HG03439 (cell line): Measurements from ENCODE around the gene APMAP.
"Not testable (repeated sequence)": the region's sequence is repeated elsewhere in the genome, so short reads cannot be mapped to it uniquely, and the experiment has no call there.

Source experiments
- ATAC-seq: cut with Tn5 transposase; IDR thresholded peaks from one replicate; pipeline ENCODE4 v1.9.1; 2021; ENCODE audit warnings: mild to moderate bottlenecking, moderate library complexity; ENCODE audit not compliant: unreplicated experiment

The APMAP gene

DNA sequence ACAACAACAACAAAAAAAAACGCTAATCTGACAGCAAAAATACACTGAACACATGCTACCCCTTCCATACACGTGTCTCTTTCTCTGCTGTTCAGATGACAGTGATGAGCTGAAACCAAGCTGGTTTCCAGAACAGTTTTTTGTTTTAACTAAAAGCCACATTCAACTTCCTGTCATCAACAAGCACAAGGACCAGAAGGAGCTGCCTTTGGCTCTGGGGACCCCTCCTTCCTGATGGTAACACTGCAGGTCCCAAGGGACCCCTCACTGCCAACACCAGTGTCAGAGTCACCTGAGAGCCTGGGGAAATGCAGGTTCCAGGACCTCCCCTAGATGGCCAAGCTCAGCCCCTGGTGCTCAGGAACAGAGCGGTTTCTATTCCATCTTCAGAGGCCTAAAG, 37.5 kb downstream of the APMAP start:
- peak; percentile 57 for ATAC-seq

DNA sequence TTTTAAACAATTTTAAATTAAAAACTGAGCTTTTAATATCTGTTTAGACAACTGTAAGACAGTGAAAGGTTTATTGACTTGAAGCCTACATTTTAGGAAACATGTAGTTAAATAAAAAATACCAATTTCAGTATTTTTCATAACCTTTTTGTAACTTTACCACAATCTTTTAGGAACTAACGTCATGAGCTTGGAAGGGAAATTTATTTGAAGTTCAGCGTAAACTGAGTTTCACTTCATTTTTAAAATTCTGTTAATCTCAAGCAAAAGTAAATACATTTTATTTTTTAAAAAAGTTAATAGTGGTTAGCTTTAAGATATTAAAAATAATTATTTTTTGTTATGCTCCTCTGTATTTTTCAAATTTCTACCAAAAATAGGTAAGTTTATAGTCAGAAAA, 38.0 kb downstream of the APMAP start:
- no peak for ATAC-seq

DNA sequence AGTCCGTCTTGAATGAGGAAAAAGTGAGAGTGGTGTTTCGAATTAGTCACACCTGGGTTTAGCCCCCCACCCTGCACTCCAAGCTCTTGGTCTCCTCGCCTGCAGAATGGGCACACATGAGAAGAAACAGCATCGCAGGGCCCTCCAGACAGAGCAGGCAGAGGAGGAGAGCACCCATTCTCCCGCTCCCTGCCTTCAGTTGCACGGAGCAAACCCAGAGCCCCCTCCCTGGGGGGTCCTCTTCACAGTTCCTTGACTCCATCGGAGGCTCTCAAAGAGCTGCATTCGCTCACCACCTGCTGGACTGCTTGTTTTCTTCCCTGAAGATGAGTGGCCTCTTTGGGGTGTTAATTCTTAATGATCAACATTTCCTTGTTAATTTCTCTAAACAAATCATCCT, 38.4 kb downstream of the APMAP start:
- no peak for ATAC-seq

DNA sequence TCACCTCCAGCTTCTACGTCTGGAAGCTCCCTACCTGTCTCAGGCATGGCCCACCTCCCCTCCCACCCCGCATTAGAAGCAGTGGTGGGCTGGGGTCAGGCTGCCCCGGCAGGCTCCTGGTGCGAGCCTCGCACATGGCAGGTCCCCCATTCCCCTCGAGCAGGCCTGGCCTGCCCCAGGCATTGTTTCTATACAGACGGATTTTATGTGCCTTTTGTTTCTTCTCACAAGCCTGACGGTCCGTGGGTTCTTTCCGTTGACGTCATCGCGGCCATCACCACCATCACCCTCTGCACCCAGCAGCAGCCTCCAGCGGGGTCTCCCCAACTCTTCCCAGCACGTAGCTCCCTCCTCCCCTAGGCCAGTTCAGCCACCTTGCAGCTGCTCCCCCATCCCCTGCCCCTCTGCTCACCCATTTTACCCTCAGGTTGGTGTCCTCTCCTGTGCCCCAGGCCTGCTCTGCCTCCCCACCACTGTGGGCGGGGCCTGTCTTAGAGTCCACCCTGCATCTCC, 38.9 kb downstream of the APMAP start:
- no peak for ATAC-seq

DNA sequence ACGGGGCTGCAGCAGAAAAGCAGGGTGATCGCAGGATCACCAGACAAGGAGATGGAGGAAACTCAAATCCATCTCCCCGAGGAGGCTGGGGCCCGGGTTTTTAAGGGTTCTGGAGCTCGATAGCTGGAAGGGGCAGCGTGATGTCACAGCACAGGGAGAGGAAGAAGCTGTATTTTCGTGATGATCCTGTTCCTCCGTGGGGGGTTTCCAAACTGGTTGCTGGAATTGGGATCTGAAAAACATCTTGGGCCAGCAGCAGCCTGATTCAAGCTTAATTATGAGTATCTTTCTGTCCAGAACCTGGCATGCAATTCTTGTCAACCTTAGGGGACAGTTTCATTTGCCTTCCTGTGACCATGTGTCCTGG, 39.4 kb downstream of the APMAP start:
- no peak for ATAC-seq

DNA sequence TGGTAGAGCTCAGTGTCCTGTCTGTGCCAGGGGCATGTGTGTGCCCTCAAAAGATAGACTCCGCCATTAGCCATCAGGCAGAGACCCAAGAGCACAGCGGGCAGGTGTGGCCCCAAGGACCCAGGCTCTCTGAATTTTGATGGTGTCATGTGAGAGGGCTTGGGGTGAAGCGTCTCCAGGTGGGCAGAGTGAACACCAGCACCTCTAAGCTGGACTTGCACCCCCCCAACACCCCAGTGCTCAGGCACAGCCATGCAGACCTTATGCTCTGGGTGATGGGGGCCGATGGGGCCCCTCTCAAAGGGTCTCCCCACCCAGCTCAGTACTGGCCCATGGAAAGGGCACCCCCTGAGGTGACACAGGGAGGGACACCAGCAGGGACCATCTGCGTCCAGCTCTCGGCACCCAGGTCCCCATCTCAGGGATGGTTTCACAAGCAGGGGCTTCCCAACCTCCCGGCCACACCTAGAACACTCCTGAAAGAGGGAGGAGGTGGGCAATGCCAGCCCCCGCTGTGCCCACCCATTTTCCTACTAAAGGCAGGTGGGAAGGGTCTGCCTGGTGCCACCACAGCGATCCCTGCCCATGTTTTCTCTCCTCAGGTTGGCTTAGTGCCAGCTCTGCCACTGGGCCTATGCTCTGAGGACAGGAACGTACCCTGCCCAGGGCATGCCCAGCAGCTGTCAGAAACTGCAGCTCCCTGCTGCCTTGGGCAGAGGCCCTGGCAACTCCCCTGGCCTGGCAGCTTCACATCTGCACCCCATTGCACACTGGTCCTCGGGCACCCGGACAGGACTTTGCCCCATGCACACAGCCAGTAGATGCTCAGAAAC, 40.0 kb downstream of the APMAP start:
- no peak for ATAC-seq

DNA sequence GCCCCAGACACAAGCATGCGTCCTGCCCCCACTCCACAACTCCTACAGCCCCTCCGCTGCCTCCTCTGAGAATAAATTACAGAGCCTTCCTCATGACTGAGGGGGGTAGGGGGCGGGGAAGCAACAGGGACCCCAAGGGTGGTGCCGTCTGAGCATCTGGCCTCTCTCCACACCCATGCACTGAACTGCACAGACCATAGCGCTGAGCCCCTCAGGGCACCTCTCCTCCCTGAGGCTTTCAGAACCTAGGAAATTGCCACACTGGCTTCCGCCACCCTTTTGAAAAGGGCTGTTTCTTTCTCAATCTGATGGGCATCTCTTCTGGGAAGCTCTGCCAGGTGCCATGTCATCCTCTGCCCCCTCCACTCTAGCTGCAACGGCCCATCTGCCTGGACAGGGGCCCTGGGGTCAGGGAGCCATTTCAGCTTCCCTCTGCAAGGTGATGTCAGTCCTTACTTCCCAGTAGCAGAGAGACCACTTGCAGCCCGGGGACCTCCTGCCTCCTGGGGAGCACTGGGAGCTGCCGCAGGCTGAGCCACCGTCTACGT, 40.9 kb downstream of the APMAP start:
- ATAC-seq: no peak

DNA sequence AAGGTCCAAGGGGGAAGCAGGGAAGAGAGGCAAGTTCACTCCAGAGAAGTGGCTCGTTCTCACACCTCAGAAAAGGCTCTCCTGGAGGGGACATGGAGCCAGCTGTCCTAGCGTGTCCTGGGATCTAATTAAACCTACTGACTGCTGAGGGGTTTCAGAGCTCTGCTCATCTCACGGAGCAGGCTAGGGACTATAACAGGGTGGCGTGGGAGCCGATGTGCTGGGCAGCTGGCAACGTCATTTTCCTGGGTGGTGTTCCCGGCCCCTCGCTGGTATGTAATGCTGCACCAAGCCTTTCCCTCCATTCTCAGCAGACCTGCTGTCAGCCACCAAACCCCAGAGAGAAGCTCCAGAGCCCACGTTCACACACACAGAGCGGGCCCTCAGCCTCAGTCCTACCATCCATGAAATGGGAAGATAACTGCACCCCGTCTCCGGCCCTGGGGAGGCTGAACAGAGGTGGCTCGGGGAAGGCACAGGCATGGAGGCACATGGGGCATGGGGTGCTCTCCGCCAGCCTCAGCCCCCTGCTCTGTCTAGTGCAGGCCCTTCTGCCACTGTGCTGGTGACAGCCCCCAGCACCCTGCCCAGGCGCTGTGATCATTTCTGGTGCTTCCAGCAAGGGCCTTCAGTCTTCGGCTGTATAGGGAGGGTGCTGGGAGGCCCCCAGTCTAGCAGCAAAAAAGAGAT, 41.6 kb downstream of the APMAP start:
- no peak for ATAC-seq

DNA sequence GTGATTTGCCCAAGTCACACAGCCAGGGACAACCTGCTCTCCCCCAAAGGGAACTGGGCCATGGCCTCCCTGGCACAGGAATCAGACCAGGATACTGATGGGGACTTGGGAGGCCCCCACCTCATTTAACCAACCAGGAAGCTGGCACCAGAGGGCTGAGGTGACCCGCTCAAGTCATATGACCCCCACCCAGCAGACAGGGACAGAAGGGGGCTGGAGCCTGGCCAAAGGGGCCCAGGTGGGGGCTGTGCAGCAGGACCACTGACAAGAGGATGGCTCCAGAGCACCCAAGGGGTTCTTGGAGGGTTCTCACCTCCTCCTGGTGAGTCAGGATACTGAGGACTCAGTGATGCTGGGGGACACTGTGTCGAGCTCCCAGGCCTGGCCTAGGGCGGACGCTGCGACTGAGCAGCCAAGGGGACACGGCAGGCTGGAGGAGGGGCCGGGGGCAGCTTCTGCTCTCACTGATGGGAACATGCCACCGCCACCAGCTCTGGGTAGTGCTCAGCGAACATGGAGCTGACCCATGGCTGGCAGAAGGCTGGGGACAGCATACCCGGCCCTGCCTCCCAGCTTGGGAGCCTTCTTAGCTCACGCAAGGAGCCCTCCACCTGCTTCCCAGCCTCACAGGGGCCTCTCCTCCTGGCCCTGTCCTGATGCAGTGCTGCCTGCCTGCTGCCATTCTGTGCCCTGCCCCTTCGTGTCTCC, 42.3 kb downstream of the APMAP start:
- ATAC-seq: no peak

DNA sequence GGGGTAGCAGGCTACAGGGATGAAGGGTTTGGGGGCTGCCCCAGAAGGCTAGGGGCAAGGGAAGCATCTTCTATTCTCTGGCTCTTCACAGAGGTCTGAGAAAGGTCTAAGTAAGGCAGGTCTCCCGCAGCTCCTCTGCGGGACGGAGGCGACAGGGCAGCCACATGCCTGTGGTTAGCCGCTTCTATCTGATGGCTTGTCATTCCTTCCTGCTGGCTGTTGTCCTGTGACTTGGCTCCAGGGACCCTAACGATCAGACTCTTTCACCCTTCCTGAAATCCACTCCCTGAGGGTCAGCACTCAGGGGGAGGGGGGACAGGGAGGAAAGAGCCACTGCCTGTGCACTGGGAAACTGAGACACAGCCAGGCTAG, 42.8 kb downstream of the APMAP start:
- ATAC-seq: no peak

DNA sequence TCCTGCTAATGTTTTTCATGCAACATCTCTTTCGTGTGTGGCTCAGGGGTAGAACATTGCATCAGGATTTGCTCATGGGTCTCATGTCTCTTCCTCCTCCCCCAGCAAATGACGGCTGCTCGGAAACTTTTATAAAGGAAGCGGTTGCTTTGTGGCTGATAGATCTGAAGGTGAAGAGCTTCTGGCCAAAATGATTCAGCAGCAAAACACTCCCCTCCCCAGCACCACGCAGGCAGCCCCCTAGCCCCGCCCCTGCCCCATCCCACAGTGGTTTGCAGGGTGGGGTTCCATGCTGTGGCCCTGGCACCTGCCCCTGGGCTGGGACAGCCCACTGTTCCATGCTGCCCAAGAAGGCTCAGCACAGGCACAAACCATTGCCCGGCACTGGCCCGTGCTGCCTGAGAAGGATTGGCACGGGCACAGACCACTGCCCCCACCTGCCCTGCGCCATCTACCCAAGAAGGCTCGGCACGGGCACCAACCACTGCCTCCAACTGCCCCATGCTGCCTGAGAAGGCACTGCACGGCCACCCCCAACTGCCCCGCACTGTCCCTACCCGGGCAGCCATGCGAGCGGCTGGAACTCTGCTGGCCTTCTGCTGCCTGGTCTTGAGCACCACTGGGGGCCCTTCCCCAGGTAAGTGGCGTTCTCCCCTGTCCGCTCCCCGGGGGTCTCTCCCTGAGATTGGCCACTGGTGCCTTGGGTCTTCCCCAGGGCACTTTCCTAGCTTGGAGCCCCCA, 43.4 kb downstream of the APMAP start, which contains the start of gene CST7:
Gene CST7 (plus strand): TSS at position 331 of the 741 bp plus-strand sequence. CDS start 237 bp downstream, at position 568.
- no peak for ATAC-seq

DNA sequence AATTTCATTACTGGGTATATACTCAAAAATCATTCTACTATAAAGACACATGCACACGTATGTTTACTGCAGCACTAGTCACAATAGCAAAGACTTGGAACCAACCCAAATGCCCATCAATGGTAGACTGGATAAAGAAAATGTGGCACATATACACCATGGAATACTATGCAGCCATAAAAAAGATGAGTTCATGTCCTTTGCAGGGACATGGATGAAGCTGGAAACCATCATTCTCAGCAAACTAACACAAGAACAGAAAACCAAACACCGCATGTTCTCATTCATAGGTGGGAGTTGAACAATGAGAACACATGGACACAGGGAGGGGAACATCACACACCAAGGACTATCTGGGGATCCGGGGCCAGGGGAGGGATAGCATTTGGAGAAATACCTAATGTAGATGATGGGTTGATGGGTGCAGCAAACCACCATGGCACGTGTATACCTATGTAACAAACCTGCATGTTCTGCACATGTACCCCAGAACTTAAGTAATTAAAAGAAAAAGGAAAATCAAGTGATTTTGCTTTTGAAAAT, 44.1 kb downstream of the APMAP start:
- not testable (repeated sequence) for ATAC-seq

DNA sequence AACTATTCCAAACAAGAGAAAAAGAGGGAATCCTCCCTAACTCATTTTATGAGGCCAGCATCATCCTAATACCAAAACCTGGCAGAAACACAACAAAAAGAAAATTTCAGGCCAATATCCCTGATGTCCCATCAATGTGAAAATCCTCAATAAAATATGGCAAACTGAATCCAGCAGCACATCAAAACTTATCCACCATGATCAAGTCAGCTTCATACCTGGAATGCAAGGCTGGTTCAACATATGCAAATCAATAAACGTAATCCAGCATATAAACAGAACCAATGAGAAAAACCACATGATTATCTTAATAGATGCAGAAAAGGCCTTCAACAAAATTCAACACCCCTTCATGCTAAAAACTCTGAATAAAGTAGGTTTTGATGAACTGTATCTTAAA, 46.2 kb downstream of the APMAP start:
- not testable (repeated sequence) for ATAC-seq

DNA sequence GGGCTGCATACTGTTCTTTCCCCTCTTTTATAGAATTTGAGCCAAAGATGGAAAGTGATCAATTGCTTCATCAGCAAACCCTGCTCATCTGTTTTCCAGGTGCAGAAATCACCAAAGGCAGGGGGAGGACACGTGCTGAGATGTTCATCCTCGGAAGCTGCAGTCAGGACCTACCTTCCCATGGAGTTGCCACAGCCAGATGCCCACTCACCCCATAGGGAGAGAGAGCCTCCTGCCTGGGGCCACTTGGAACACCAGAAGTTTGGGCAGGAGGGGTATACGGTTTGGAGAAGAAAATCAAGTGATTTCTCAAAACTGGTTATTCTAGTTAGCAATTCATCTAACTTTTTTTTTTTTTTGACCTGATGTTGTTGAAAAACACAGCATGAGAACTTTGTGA, 48.8 kb downstream of the APMAP start:
- ATAC-seq: no peak

DNA sequence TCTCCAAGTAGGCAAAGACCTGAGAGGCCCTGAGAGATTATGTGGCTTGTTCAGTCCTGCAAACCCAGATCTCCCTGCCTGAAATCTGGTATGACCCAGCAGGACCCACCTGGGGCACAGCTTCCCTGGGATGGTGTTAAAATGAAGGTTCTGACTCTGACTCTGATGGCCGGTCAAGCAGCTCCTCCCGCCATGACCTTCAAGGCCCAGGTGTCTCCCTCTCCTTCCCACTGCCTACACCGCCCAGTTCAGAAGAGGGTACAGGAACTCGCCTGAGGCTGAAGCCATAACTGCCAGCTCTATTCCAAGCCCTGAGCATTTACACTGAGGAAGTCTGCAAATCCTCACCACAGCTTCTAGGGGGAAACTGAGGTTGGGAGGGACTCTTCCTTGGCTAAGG, 49.4 kb downstream of the APMAP start:
- ATAC-seq: no peak

DNA sequence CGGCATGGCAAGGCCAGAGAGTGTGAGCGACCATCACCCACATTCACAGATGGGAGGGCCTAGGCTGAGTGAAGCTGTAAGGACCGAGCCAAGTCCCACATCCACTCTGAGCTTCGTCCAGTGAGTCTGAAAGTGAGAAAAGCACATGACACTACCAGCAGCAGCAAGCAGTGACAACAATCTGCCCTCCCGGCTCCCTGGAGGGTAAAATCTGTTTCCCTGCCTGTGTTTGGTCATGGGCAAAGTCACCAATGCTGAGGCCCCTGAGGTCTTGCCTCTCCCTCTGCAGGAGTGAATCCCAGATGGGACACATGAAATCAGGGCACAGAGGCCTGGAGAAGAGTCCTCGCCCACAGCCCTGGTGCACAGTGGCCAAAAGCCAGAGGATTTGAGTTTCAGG, 49.9 kb downstream of the APMAP start:
- ATAC-seq: no peak

DNA sequence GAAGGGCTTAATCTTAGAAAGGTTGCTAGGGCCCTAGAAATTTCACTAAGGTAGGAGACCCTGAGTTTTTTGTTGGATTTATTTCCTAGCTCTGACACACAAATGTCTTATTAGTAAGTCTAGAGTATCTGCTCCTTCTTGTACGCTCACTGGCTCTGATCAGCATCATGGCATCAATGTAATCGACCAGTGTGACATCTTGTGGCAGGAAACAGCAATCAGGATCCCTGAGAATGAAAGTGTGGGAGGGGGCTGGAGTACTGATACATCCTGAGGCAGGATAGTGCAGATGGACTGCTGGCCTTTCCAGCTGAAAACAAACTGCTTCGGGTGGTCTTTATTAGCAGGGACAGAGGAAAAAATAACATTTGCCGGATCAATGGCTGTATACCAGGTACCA, 53.5 kb downstream of the APMAP start:
- no peak for ATAC-seq

DNA sequence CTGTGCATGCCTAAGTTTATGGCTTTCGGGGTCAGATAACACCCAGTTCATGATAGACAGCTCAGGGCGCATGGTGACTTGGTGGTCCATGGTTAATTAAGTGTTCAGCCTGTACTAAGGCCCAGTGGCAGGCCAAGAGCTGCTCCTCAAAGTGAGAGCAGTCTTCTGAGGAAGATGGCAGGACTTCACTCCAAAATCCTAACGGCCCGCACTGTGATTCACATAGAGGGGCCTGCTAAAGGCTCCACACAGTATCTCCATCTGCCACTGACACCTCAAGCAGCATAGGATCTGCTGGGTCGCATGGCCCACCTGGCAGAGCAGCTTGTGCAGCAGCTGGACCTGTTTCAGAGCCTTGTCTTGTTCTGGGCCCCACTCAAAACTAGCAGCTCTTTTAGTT, 54.1 kb downstream of the APMAP start:
- no peak for ATAC-seq

DNA sequence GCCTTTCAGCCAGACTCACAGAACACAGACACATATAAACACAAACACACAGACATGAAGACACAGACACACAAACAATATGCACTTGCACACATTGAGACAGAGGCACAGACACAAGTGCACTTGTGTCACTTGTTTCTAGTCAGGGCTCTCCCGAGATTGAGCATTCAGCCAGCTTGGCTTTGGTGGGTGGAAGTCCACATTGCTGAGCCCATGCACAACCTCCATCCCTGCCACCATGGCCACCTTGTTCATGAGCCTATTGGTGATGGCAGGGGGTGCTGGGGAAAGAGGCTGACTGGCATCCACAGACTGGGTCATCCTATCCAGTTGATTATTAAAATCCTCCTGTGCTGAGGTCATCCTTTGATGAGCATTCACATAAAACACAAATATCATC, 55.0 kb downstream of the APMAP start:
- ATAC-seq: no peak
